NCI-H82 (cell line): Measurements from ENCODE around the gene UBE4B.

ENCODE experiments used
- DNase-seq: peaks from one replicate; lab custom pipeline; 2025; lab: John Stamatoyannopoulos, UW

UBE4B gene

GRCh38 chr1:10117132-10117531, 84.4 kb downstream of the UBE4B start:
- DNase-seq = no peak

GRCh38 chr1:10117865-10118264, 85.1 kb downstream of the UBE4B start:
- no peak for DNase-seq

GRCh38 chr1:10121688-10122087, 88.9 kb downstream of the UBE4B start:
- no peak for DNase-seq

- DNase-seq = no peak
These were observed 90.2 kb downstream of the UBE4B start for GRCh38 chr1:10122926-10123325.

- no peak for DNase-seq
These were observed 95.5 kb downstream of the UBE4B start for GRCh38 chr1:10128101-10128765.

DNA sequence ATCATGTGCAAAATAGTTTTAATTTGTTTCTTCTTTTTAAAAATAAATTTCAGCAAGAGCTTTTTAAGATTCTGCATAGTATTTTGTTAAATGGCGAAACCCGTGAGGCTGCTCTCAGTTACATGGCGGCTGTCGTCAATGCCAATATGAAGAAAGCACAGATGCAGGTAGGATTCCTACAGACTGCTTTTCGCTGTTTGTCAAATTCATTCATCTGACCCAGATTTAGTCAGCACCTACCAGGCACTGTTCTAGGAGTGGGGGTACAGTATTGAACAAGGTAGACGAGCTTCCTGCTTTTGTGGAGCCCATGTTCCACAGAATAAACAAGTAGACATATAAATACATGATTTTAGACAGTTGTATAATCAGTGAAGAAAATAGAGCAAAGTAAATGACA, 99.6 kb downstream of the UBE4B start:
- DNase-seq = no peak

- DNase-seq = no peak
These were observed 100.1 kb downstream of the UBE4B start for GRCh38 chr1:10132852-10133251.

DNA sequence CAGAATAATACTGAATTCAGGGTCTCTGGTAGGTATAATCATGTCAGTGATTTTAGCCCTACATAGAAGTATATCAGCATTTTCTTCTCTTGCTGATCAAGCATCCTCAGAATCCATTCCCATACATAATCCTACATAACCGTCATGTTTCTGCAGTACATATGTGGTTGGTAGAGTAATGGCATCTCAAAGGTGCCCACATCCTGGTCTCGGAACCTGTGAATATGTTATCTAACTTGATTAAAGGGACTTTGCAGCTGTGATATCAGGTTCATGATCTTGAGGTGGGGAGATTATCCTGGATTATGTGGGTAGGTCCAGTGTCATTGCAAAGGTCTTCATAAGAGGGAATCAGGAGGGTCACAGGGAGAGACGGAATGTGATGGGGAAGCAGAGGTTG, 108.2 kb downstream of the UBE4B start:
- peak; percentile 41 for DNase-seq

DNA sequence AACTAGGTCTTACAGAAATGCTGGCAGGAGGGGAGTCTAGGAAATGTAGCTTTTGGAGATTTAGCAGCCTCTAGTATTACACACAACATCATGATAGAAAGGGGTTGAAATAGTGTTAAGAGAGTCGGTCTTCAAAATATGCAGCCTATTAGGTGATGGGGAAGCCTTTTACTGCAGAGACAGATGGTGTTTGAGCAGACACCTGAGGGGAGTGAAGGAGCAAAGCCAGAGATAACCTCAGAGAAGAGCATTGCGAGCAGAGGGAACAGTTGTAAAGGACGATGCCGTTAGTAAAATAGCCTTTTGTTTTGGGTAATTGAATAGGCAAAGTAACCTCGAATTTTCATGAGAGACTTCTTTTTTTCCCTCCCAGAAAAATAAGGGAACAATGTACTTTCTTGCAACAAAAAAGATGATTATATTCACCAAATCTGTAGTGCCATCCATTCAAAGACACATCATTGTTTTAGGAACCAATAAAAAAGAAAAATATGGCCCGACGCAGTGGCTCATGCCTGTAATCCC, 111.3 kb downstream of the UBE4B start:
- DNase-seq = no peak

GRCh38 chr1:10146391-10146790, 113.6 kb downstream of the UBE4B start:
- DNase-seq = no peak

GRCh38 chr1:10149231-10149630, 116.5 kb downstream of the UBE4B start:
- no peak for DNase-seq

GRCh38 chr1:10152709-10153284, 120.0 kb downstream of the UBE4B start:
- DNase-seq = peak; percentile 59

DNA sequence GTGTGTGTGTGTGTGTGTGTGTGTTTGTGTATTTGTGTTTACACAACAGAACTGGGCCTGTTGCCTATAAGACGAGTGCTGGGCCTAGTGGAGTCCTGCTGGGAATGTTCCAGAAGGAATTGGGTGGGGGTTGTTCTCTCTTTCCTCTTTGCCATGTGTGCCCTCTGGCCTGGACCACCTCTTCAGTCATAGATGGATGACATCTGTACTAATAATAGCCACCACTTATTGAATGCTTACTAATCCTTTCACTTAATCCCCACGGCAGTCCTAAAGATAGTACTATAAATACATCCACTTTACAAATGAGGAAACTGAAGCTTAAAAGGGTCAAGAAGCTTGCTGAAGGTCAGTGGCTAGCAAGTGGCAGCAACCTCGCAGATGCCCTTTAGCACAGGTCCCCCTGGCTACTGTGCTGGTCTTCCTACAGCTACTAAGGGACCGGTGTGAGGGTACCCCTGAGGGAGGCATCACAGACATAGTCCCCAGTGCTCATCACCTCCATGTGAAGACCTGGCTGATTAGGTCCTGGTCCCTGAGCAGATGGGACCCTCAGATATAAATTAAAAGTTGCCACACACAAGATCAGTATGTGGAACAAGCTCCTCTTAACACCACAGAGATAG, 122.4 kb downstream of the UBE4B start:
- DNase-seq = peak; percentile 86

GRCh38 chr1:10160173-10160572, 127.4 kb downstream of the UBE4B start:
- no peak for DNase-seq

GRCh38 chr1:10160907-10161490, 128.2 kb downstream of the UBE4B start:
- no peak for DNase-seq

DNA sequence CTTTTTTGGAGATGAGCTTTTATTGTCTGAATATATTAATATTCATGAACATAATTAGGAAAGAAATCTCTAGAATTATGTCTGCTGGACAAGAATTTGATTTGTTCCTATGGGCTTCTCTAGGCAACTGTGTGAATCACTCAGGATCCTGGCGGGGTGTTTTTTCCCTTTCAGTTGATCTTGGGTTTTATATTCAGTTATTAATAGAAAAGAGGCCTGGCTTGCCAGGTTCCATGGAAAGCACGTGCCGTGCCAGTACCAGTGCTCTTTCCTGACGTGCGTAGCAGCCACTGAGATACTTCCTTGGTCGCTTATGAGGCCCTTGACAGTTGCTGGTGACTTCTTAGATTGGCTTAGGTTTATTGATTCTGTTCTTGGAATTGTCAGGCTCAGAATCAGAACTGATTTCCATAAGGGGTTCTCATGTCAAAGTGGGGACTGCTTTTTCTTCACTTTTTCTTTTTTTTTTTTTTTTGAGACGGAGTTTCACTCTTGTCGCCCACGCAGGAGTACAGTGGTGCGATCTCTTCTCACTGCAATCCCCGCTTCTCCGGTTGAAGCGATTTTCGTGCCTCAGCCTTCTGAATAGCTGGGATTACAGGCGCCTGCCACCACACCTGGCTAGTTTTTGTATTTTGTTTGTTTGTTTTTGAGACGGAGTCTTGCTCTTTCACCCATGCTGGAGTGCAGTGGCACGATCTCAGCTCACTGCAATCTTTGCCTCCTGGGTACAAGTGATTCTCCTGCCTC, 129.0 kb downstream of the UBE4B start:
- no peak for DNase-seq

GRCh38 chr1:10168912-10169514, 136.3 kb downstream of the UBE4B start:
- no peak for DNase-seq

- DNase-seq = no peak
These were observed 137.4 kb downstream of the UBE4B start for GRCh38 chr1:10170239-10170574.

DNA sequence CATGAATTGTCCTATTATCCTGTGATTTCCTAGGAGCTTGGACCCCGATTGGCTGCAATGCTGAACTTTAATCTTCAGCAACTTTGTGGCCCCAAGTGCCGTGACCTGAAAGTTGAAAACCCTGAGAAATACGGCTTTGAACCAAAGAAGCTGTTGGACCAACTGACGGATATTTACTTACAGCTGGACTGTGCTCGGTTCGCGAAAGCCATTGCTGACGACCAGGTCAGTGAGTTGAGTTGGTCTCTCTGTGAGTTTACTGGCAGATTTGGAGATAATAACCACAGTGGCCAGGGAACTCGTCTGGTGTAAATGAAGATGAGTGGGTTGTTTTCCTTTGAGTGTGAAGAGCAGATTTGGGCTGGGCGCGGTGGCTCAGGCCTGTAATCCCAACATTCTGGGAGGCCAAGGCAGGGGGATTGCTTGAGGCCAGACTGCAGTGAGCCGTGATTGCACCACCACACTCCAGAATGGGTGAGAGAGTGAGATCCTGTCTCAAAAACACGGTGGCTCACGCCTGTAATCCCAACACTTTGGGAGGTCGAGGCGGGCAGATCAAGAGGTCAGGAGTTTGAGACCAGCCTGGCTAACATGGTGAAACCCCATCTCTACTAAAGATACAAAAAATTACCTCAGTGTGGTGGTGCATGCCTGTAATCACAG, 138.5 kb downstream of the UBE4B start:
- no peak for DNase-seq

GRCh38 chr1:10171995-10172669, 139.4 kb downstream of the UBE4B start:
- no peak for DNase-seq

- DNase-seq = no peak
These were observed 140.8 kb downstream of the UBE4B start for GRCh38 chr1:10173582-10173981.
